ENCODE data around the gene THOP1. TPM values are rescaled to one million over a fixed set of nuclear protein-coding genes. Genes with fewer than 3 reads are reported as not detected.

The THOP1 gene
- total and polyA plus RNA-seq, 10 of the 15 experiments (the other 5 are each of a cell fraction or from before 2014, with no cell fraction given) = 1.9 to 270 (median 169) TPM

DNA sequence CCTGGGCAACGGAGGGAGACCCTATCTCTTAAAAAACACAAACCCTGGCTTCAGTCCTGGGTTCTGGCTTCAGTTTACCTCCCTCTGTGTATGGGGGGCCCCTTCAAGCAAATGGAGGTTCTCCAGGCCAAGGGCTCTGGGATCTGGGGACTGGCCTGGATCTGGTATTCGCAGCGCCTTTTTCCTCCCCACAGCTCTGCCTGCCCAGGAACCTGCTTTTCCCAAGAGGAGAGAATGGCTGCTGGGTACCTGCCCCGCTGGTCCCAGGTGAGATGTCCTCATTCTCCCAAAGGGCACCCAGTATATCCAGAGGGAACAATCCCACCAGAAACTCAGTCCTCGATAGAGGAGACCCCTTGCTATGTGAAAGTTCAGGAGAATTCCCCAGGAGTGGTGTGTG is 37.5 kb downstream of the THOP1 start:
- in situ Hi-C loops (cut with MboI) (no loop called here), intact Hi-C loops (cut with micrococcal nuclease; ENCODE audit: unreplicated experiment) (no loop called here)
- no peaks in the 10 kb centered on the region for H3K27me3 ChIP-seq (replicated peaks in 1 of 2; ENCODE audit: control insufficient read depth in 2 of 2, insufficient read depth in 2 of 2, low read length in 1 of 2)
- peaks cover 2% of the 10 kb centered on the region; the same call in 1 of the 3 replicates for H3K9me3 ChIP-seq (replicated peaks; ENCODE audit: control insufficient read depth, insufficient read depth, low read length)
- ChIA-PET SMC1A (ENCODE audit: uncharacterized antibody, unreplicated experiment) (interaction anchor here (1.8 kb wide), 1 partner anchor 35 kb away, joined by 4 read pairs; no protein-coding TSS in a partner anchor), RAD21 (ENCODE audit: unreplicated experiment) (no interaction called here), CTCF (interaction anchor here (1.5 kb wide), 1 partner anchor 65 kb away, joined by 4 read pairs; no protein-coding TSS in a partner anchor), POLR2A (no interaction called here)
- no peak overlapping the region for H3K4me2 ChIP-seq (ENCODE audit: control insufficient read depth, insufficient read depth)
- H3K36me3 ChIP-seq (ENCODE audit: control insufficient read depth in 2 of 2, insufficient read depth in 2 of 2, low read length in 1 of 2) = no peaks in the 10 kb centered on the region
- H3K79me2 ChIP-seq (ENCODE audit: control insufficient read depth, insufficient read depth, low read length) = no peaks in the 10 kb centered on the region; the same call in 1 of the 2 replicates
- no peak overlapping the region for H3K4me3 ChIP-seq
- H3K9ac ChIP-seq (ENCODE audit: control insufficient read depth, insufficient read depth, low read length) = no peak overlapping the region
- FAIRE-seq = no peak
- TF ChIP-seq CBX3 (IDR thresholded peaks at IDR 0.05; ENCODE audit: borderline replicate concordance, low read depth) = no peak
- TF ChIP-seq PBX3 (IDR thresholded peaks at IDR 0.05; ENCODE audit: insufficient replicate concordance, low read depth, low read length) = no peak
- no peak for TF ChIP-seq POLR2AphosphoS5 (IDR thresholded peaks at IDR 0.05; ENCODE audit: low read length)
- TF ChIP-seq ATF7 (IDR thresholded peaks at IDR 0.05; ENCODE audit: low read depth) = no peak
- TF ChIP-seq SRF (IDR thresholded peaks at IDR 0.05; ENCODE audit: low read depth in 2 of 2, low read length in 2 of 2) = no peak
- TF ChIP-seq YY1 (IDR thresholded peaks at IDR 0.05; ENCODE audit: low read depth, low read length) = no peak
- TF ChIP-seq CHD4 (IDR thresholded peaks at IDR 0.05) = no peak
- TF ChIP-seq, protein P1, sequence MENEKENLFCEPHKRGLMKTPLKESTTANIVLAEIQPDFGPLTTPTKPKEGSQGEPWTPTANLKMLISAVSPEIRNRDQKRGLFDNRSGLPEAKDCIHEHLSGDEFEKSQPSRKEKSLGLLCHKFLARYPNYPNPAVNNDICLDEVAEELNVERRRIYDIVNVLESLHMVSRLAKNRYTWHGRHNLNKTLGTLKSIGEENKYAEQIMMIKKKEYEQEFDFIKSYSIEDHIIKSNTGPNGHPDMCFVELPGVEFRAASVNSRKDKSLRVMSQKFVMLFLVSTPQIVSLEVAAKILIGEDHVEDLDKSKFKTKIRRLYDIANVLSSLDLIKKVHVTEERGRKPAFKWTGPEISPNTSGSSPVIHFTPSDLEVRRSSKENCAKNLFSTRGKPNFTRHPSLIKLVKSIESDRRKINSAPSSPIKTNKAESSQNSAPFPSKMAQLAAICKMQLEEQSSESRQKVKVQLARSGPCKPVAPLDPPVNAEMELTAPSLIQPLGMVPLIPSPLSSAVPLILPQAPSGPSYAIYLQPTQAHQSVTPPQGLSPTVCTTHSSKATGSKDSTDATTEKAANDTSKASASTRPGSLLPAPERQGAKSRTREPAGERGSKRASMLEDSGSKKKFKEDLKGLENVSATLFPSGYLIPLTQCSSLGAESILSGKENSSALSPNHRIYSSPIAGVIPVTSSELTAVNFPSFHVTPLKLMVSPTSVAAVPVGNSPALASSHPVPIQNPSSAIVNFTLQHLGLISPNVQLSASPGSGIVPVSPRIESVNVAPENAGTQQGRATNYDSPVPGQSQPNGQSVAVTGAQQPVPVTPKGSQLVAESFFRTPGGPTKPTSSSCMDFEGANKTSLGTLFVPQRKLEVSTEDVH (IDR thresholded peaks at IDR 0.05; ENCODE audit: low read depth, partially characterized antibody) = no peak
- TF ChIP-seq MTA3 (IDR thresholded peaks at IDR 0.05; ENCODE audit: borderline replicate concordance, low read length) = no peak
- TF ChIP-seq RFX5 (IDR thresholded peaks at IDR 0.05; ENCODE audit: low read depth, low read length) = no peak
- TF ChIP-seq ASH2L (IDR thresholded peaks at IDR 0.05; ENCODE audit: borderline replicate concordance, low read depth) = no peak
- TF ChIP-seq, protein P2, sequence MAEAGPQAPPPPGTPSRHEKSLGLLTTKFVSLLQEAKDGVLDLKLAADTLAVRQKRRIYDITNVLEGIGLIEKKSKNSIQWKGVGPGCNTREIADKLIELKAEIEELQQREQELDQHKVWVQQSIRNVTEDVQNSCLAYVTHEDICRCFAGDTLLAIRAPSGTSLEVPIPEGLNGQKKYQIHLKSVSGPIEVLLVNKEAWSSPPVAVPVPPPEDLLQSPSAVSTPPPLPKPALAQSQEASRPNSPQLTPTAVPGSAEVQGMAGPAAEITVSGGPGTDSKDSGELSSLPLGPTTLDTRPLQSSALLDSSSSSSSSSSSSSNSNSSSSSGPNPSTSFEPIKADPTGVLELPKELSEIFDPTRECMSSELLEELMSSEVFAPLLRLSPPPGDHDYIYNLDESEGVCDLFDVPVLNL (IDR thresholded peaks at IDR 0.05; ENCODE audit: low read depth, low read length) = no peak
- TF ChIP-seq, protein P3, sequence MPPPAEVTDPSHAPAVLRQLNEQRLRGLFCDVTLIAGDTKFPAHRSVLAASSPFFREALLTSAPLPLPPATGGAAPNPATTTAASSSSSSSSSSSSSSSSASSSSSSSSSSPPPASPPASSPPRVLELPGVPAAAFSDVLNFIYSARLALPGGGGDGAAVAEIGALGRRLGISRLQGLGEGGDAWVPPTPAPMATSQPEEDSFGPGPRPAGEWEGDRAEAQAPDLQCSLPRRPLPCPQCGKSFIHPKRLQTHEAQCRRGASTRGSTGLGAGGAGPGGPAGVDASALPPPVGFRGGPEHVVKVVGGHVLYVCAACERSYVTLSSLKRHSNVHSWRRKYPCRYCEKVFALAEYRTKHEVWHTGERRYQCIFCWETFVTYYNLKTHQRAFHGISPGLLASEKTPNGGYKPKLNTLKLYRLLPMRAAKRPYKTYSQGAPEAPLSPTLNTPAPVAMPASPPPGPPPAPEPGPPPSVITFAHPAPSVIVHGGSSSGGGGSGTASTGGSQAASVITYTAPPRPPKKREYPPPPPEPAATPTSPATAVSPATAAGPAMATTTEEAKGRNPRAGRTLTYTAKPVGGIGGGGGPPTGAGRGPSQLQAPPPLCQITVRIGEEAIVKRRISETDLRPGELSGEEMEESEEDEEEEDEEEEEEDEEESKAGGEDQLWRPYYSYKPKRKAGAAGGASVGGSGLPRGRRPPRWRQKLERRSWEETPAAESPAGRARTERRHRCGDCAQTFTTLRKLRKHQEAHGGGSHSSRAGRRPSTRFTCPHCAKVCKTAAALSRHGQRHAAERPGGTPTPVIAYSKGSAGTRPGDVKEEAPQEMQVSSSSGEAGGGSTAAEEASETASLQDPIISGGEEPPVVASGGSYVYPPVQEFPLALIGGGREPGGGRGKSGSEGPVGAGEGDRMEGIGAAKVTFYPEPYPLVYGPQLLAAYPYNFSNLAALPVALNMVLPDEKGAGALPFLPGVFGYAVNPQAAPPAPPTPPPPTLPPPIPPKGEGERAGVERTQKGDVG (CRISPR knock-in tag; IDR thresholded peaks at IDR 0.05) = no peak
- H2AFZ ChIP-seq (ENCODE audit: control insufficient read depth, low read depth, low read length) = no peak overlapping the region
- H3K27ac ChIP-seq (ENCODE audit: control insufficient read depth, insufficient read depth) = no peak overlapping the region
- no peaks in the 10 kb centered on the region for H4K20me1 ChIP-seq (ENCODE audit: control insufficient read depth, insufficient read depth)
- no TSS peak for BruUV-seq (replicated peaks)
- no peaks in the 10 kb centered on the region for H3K4me1 ChIP-seq (ENCODE audit: control insufficient read depth, insufficient read depth, low read length)
- WGBS (ENCODE audit: insufficient coverage, insufficient replicate concordance, low lambda C conversion rate, missing lambda C conversion rate) = 70% methylated on average over 5 of the region's 5 CpGs
- no peak for ATAC-seq
- no peak for DNase-seq (ENCODE audit: low read depth, low spot score)

Measured in GM12878 (cell line).